Endothelial cell of umbilical vein (primary cell): ENCODE measurements around the gene SETX. TPM values are rescaled to one million over a fixed set of nuclear protein-coding genes. Genes with fewer than 3 reads are reported as not detected.

Source experiments
- BruUV-seq: library from RNA; stranded (reverse); fragments of 400-500 nt; replicated peaks from 2 replicates; lab custom pipeline; 2021; lab: Mats Ljungman, UMichigan
- CTCF ChIA-PET: fragments of 300-600, 350-600 bp; sonication (Branson Sonifier 250); formaldehyde crosslinking; loops from one replicate; lab custom pipeline; 2021; ENCODE audit warnings: antibody characterized with exemption, inconsistent platforms; lab: Charles Lee
- POLR2A ChIA-PET: fragments of 300-600, 350-600 bp; sonication (Branson Sonifier 250); formaldehyde crosslinking; loops from one replicate; lab custom pipeline; 2021; ENCODE audit warnings: antibody characterized with exemption, inconsistent platforms; lab: Charles Lee
- DNase-seq: peaks from one replicate; pipeline ENCODE4 v3.0.0-alpha.2; 2011; ENCODE audit warnings: low read depth, low spot score
- FAIRE-seq: peaks from 2 replicates; lab custom pipeline; 2011; peaks lifted over from hg19 to GRCh38; lab: Jason Lieb, UNC
- H2AFZ ChIP-seq: 2 replicates; pipeline ENCODE4 v1.6.0; 2012; ENCODE audit warnings: low read depth, low read length, control low read depth, inconsistent platforms
- H3K27ac ChIP-seq: 2 replicates; pipeline ENCODE4 v1.5.1; 2011; ENCODE audit warnings: low read depth, mild to moderate bottlenecking, control low read depth, low read length, moderate library complexity; ENCODE audit not compliant: insufficient read depth
- H3K27me3 ChIP-seq, 2 experiments: 2 replicates each; pipeline versions ENCODE4 v1.6.0 to v1.6.1; 2011; ENCODE audit warnings: low read length in 2 of 2, mixed read lengths in 1 of 2; ENCODE audit not compliant: control insufficient read depth in 2 of 2, insufficient read depth in 2 of 2
- H3K36me3 ChIP-seq, 2 experiments: 2 replicates in 1 of 2; 3 replicates in 1 of 2; pipeline ENCODE4 v1.5.1; 2011; ENCODE audit warnings: low read length in 2 of 2, mild to moderate bottlenecking in 1 of 2, moderate library complexity in 1 of 2; ENCODE audit not compliant: control insufficient read depth in 2 of 2, insufficient read depth in 2 of 2; ENCODE audit errors: extremely low read depth in 1 of 2
- H3K4me1 ChIP-seq: 3 replicates; pipeline ENCODE4 v1.5.1; 2011; ENCODE audit warnings: mild to moderate bottlenecking, low read length; ENCODE audit not compliant: control insufficient read depth, insufficient read depth; ENCODE audit errors: extremely low read depth
- H3K4me2 ChIP-seq: 2 replicates; pipeline ENCODE4 v1.6.1; 2011; ENCODE audit warnings: low read length, control low read depth, mixed read lengths; ENCODE audit not compliant: insufficient read depth
- H3K4me3 ChIP-seq, 3 experiments: fragments of 200-600 bp in 1 of 3; sonication (generic), shearing (Covaris generic) in 1 of 3; replicated peaks in 1 of 3; 2 replicates each; pipeline ENCODE4 v1.5.1; 2011 to 2016; ENCODE audit warnings: control low read depth in 3 of 3, low read length in 3 of 3, mild to moderate bottlenecking in 2 of 3, inconsistent platforms in 1 of 3, low read depth in 1 of 3, moderate library complexity in 1 of 3; ENCODE audit not compliant: insufficient read depth in 1 of 3
- H3K79me2 ChIP-seq: 2 replicates; pipeline ENCODE4 v1.6.0; 2012; ENCODE audit warnings: low read length, inconsistent platforms; ENCODE audit not compliant: control insufficient read depth, insufficient read depth
- H3K9ac ChIP-seq: replicated peaks from 2 replicates; pipeline ENCODE3; 2011; ENCODE audit warnings: low read length, control low read depth; ENCODE audit not compliant: insufficient read depth; ENCODE audit errors: extremely low read depth
- H3K9me1 ChIP-seq: replicated peaks from 3 replicates; pipeline ENCODE4 v1.6.0; 2011; ENCODE audit warnings: mild to moderate bottlenecking, low read length; ENCODE audit not compliant: control insufficient read depth, insufficient read depth; ENCODE audit errors: extremely low read depth
- H3K9me3 ChIP-seq: replicated peaks from 2 replicates; pipeline ENCODE4 v1.5.1; 2012; ENCODE audit warnings: low read length, inconsistent platforms; ENCODE audit not compliant: control insufficient read depth, insufficient read depth
- H4K20me1 ChIP-seq: replicated peaks from 2 replicates; pipeline ENCODE3; 2011; ENCODE audit warnings: mild to moderate bottlenecking, low read length; ENCODE audit not compliant: control insufficient read depth, insufficient read depth; ENCODE audit errors: extremely low read depth
- EZH2 ChIP-seq: IDR thresholded peaks from 2 replicates; pipeline ENCODE4 v1.6.1; 2012; ENCODE audit warnings: borderline replicate concordance, low read depth, mild to moderate bottlenecking, moderate library complexity, low read length, inconsistent platforms; ENCODE audit not compliant: severe bottlenecking
- FOS ChIP-seq: IDR thresholded peaks from 2 replicates; pipeline ENCODE4 v1.6.1; 2011; ENCODE audit warnings: mild to moderate bottlenecking, low read length, moderate library complexity, borderline replicate concordance; ENCODE audit not compliant: insufficient read depth
- GATA2 ChIP-seq: IDR thresholded peaks from 2 replicates; pipeline ENCODE4 v1.7.0; 2011; ENCODE audit warnings: low read depth, mild to moderate bottlenecking, moderate library complexity, mixed read lengths, low read length; ENCODE audit not compliant: insufficient read length, insufficient read depth
- JUN ChIP-seq: IDR thresholded peaks from 2 replicates; pipeline ENCODE4 v1.6.1; 2011; ENCODE audit warnings: borderline replicate concordance, low read depth; ENCODE audit not compliant: insufficient read length, insufficient read depth
- MAX ChIP-seq: IDR thresholded peaks from 2 replicates; pipeline ENCODE4 v1.6.1; 2011; ENCODE audit not compliant: insufficient read depth, insufficient read length
- MYC ChIP-seq: IDR thresholded peaks from one replicate; pipeline ENCODE4 v1.6.1; 2011; ENCODE audit warnings: mild to moderate bottlenecking, low read depth, low read length
- POLR2A ChIP-seq: IDR thresholded peaks from 2 replicates; pipeline ENCODE4 v1.6.1; 2012; ENCODE audit warnings: low read depth, mild to moderate bottlenecking, control low read depth, low read length
- POLR2AphosphoS5 ChIP-seq: IDR thresholded peaks from 2 replicates; pipeline ENCODE4 v1.6.1; 2012; ENCODE audit warnings: low read depth, mild to moderate bottlenecking, control low read depth, low read length, moderate library complexity; ENCODE audit not compliant: insufficient read depth
- dilution Hi-C: fragments of 300-500 bp; cut with MboI; formaldehyde crosslinking; loops from one replicate; pipeline ENCODE4 v1.15.0; 2019; ENCODE audit warnings: low sequenced_read_pairs; ENCODE audit not compliant: extremely low pct_ligation_motif_present
- intact Hi-C: fragments of 100-400 bp; cut with micrococcal nuclease; formaldehyde crosslinking; loops from one replicate; pipeline ENCODE4 v1.10.0; 2022
- polyA plus RNA-seq, 4 experiments: library from polyadenylated mRNA; depleted of rRNA in 3 of 4; stranded (reverse) in 3 of 4; unstranded in 1 of 4; fragments of >200 nt; gene quantifications; 2 replicates each; pipeline versions ENCODE4 v1.2.1 to v1.2.3, GENCODE V29; 2011 to 2012; ENCODE audit warnings: missing spikeins in 1 of 4
- total RNA-seq: library from RNA; stranded (reverse); gene quantifications from 2 replicates; pipeline ENCODE4 v1.2.3, GENCODE V29; 2021
- TF ChIP-seq, protein P1 (sequence below), 2 donors: IDR thresholded peaks; 1 replicate in 1 of 2; 2 replicates in 1 of 2; pipeline ENCODE4 v1.5.1; 2011; ENCODE audit warnings: low read length in 2 of 2, mild to moderate bottlenecking in 2 of 2, moderate library complexity in 2 of 2, control low read depth in 1 of 2, inconsistent platforms in 1 of 2, low read depth in 1 of 2; ENCODE audit not compliant: insufficient read depth in 1 of 2; ENCODE audit errors: extremely low read depth in 1 of 2

Gene SETX
- total and polyA plus RNA-seq, 2 donors (not counting 3 experiments of a cell fraction or from before 2014, with no cell fraction given) = 20.9 to 47.7 TPM

DNA sequence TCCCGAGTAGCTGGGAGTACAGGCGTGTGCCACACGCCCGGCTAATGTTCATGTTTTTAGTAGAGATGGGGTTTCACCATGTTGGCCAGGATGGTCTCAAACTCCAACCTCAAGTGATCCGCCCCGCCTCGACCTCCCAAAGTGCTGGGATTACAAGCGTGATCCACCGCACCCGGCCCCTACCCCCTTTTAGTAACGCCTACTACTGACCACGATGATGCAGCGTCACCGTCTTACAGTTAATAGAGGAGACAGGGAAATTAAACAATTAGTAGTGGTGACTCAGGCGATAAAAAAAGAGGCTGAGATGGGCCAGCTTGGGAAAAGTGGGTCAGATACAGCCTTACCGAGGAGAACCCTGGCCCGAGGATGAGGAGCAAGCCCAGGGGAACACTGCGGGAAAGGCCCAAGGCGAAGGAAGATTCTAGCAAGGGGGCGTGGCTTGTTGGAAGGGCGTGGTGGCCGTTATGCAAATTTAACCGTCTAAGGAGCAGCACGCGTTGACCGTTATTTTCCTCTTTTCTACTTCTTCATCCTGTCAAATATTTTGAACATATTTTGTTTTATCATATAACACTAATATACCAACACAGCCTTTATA lies 1.6 kb upstream of the SETX start:
- peaks cover 30% of the 10 kb centered on the region for H3K79me2 ChIP-seq
- dilution Hi-C loops = no loop called here
- BruUV-seq = no TSS peak
- intact Hi-C loops = no loop called here
- ChIA-PET CTCF (no interaction called here), POLR2A (no interaction called here)
- H2AFZ ChIP-seq = no peak overlapping the region
- H3K4me1 ChIP-seq = peaks cover 25% of the 10 kb centered on the region
- no peak overlapping the region for H3K4me2 ChIP-seq
- no peak overlapping the region for H3K9ac ChIP-seq
- DNase-seq = no peak
- no peaks in the 10 kb centered on the region for H4K20me1 ChIP-seq
- no peaks in the 10 kb centered on the region for H3K27me3 ChIP-seq
- TF ChIP-seq GATA2 = no peak
- no peak for TF ChIP-seq EZH2
- no peak for TF ChIP-seq JUN
- TF ChIP-seq POLR2AphosphoS5 = no peak
- TF ChIP-seq MAX = no peak
- TF ChIP-seq FOS = no peak
- TF ChIP-seq MYC = no peak
- TF ChIP-seq, protein P1, sequence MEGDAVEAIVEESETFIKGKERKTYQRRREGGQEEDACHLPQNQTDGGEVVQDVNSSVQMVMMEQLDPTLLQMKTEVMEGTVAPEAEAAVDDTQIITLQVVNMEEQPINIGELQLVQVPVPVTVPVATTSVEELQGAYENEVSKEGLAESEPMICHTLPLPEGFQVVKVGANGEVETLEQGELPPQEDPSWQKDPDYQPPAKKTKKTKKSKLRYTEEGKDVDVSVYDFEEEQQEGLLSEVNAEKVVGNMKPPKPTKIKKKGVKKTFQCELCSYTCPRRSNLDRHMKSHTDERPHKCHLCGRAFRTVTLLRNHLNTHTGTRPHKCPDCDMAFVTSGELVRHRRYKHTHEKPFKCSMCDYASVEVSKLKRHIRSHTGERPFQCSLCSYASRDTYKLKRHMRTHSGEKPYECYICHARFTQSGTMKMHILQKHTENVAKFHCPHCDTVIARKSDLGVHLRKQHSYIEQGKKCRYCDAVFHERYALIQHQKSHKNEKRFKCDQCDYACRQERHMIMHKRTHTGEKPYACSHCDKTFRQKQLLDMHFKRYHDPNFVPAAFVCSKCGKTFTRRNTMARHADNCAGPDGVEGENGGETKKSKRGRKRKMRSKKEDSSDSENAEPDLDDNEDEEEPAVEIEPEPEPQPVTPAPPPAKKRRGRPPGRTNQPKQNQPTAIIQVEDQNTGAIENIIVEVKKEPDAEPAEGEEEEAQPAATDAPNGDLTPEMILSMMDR (IDR thresholded peaks at IDR 0.05; ENCODE audit: extremely low read depth in 1 of 2, insufficient read depth in 1 of 2, low read depth in 1 of 2, low read length in 2 of 2) = no peak
- TF ChIP-seq POLR2A = no peak
- no peaks in the 10 kb centered on the region for H3K9me3 ChIP-seq
- H3K9me1 ChIP-seq = no peaks in the 10 kb centered on the region
- H3K36me3 ChIP-seq = peaks cover 2% of the 10 kb centered on the region in 2 experiments
- FAIRE-seq = no peak
- no peak overlapping the region for H3K27ac ChIP-seq
- H3K4me3 ChIP-seq = no peak overlapping the region
